ENCODE results near the gene PTDSS2.

- no peak for TF ChIP-seq CTCF (conservative IDR thresholded peaks at IDR 0.05; ENCODE audit: low read depth, low read length)
- TF ChIP-seq POLR2A (IDR thresholded peaks at IDR 0.05; ENCODE audit: low read depth, low read length), result no peak
- TF ChIP-seq RCOR1 (IDR thresholded peaks at IDR 0.05; ENCODE audit: insufficient replicate concordance, low read length), result no peak
- no peak for TF ChIP-seq MAFK (IDR thresholded peaks at IDR 0.05; ENCODE audit: low read depth, low read length)
- no peak for TF ChIP-seq USF2 (IDR thresholded peaks at IDR 0.05; ENCODE audit: low read depth, low read length)
- TF ChIP-seq SMC3 (IDR thresholded peaks at IDR 0.05; ENCODE audit: low read depth, low read length), result no peak
Observed at GRCh38 chr11:487571-488021, 37.5 kb downstream of the PTDSS2 start.
